T-helper 1 cell treated with Interleukin-12 subunit alpha and Interleukin-12 subunit beta and Interleukin-4 antibody, amounts not matched to agents 30 ng/mL and 1 ng/mL, for 36 hours (primary cell): ENCODE data around the gene POFUT1. TPM values are rescaled to one million over a fixed set of nuclear protein-coding genes. Genes with fewer than 3 reads are reported as not detected.
"Not testable (repeated sequence)": the region's sequence is repeated elsewhere in the genome, so short reads cannot be mapped to it uniquely, and the experiment has no call there.

Experiments used
- intact Hi-C: fragments of 100-400 bp; cut with micrococcal nuclease; formaldehyde crosslinking; loops from one replicate; pipeline ENCODE4 v1.15.1; 2024
- total RNA-seq: library from RNA; stranded (reverse); gene quantifications from 2 replicates; pipeline ENCODE4 v1.2.3, GENCODE V29; 2022

Gene POFUT1
- 28.0 and 33.7 TPM in 2 replicates for total RNA-seq

DNA sequence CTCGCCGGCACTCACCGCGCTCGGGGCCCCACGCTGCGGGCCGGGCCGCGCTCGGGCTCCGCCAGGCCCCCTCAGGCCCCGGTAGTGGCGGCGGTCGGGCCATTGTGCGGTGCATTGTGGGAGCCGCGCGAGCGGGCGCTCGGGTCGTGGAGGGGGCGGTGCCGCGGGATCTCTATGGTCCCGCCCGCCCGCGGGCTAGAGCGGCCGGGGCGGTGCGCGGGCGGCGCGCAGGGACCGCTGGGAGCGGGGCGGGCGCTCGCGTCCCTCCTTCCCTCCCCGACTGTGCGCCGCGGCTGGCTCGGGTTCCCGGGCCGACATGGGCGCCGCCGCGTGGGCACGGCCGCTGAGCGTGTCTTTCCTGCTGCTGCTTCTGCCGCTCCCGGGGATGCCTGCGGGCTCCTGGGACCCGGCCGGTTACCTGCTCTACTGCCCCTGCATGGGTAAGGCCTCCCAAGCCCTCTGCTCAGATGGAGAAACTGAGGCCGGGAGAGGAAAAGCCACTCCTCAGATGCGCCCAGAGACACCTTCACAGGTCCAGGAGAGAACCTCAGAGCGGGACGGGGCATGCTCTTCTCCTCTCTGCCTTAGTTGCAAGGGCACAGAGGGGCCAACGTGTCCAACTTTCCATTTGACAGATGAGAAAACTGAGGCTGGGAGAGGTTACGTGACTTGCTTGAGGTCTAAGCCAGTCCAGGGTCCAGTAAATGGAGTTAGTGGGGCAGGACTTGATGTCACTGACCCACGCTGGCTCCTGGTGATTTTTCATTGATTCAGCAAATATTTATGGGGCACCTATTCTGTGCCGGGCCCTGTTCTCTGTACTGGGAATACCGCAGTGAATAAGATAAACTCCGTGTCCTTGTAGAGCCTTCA is at the start of gene POFUT1, which contains the start of gene PLAGL2:
Gene POFUT1 (plus strand): TSS at position 255 of the 873 bp plus-strand sequence. CDS start 62 bp downstream, at position 317.
Gene PLAGL2 (minus strand): TSS at position 118 of the 873 bp plus-strand sequence. CDS start 5,565 bp downstream, outside the sequence.
- intact Hi-C loops: loop anchor here (1.0 to 10.0 kb wide), 8 partner anchors 41 to 537 kb away; partner anchors contain the start of genes ASXL1, COMMD7, PDRG1 and TM9SF4

DNA sequence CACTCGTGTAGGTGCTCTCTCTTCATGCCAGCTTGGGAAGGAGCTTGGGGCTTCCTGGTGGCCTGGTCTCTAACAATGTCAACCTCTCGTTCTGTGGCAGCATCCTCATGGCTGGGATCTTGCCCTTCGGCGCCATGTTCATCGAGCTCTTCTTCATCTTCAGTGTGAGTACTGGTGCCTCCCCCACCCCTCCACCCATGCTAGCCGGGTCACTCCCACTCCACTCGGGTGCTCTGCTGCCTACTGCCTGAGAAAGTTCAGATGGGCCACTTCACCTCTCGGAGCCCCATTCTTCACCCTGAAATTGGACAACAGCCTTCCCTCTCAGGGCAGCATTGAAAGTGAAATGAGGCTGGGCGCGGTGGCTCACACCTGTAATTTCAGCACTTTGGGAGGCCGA is 49.3 kb upstream of the POFUT1 start:
- intact Hi-C loops: no loop called here

DNA sequence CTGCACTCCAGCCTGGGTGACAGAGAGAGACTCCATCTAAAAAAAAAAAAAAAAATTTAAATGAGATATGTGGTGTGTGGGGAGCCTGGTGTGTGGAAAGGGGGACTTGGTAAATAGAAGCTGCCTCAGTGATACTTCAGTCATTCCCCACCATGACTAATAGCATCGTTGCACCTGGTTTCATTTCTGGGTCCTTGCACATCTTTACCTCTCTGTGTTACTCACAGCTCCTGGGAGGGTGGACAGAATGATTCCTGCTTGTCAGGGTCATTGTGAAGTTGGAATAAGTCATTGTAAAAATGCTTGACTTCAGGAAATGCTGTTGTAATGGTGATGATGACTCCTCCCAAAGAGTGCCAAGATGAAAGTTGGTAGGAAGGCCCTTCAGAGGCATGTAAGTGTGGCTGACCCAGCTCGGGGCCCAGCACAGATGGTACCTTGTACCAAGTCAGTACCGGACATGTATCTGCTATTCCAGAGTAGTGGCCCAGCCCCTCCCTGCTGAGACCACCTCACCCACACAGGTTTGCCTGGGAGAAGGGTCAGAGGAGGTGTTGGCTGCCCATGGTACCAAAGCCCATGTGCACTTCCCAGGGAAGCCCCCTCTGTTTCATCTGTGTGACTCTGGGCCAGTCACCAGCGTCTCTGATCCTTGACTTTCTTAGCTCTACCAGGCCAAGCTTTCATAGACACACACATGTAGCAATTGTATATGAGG is 48.6 kb upstream of the POFUT1 start:
- intact Hi-C loops: no loop called here

DNA sequence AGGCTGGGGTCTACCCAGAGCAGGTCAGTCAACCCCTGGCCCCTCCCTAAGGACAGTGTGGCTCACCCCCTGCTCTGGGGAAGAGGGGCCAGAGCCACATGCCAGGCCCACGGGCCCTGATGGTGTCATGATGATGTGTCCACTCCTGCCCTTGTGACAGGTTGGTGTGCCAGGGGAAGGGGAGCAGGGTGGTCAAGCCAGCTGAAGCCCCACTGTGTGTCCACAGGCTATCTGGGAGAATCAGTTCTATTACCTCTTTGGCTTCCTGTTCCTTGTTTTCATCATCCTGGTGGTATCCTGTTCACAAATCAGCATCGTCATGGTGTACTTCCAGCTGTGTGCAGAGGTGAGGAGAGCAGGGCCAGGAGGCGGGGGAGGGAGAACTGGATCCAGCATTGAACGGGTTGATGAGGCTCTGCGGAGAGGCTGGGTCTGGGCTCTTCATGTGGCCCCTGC is 47.9 kb upstream of the POFUT1 start:
- intact Hi-C loops: no loop called here

DNA sequence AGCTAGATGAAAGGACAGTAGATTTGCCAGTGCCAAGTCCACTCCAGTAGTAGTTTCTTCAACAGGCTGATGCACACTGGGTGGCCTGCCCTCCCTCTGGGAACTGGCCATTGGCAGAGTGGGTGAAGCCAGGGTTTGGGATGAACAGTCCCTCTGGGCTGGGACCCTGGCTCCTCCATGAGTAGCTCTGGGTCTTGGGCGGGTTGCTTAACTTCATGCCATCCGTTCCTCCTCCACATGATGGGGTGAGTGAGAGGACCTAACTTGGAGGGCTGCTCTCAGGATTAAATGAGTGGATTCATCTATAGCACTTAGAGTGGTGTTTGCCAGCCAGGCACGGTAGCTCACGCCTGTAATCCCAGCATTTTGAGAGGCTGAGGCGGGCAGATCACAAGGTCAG is 47.3 kb upstream of the POFUT1 start:
- intact Hi-C loops: no loop called here

DNA sequence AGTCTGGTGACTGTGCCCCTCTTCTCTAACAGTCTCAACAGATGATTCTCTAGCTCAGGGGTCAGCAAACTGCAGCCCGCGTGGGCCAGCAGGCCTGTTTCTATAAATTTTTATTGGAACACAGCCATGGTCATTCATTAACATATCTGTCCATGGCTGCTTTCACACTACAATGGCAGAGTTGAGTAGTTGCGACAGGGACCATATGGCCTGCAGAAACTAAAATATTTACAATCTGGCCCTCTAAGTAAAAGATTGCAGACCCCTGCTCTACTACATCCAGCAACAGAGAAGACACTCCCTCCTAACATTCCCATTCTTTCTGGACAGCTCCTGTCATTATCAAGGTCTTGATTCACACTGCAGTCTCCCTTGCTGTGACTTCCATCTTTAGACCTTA is 45.3 kb upstream of the POFUT1 start:
- intact Hi-C loops: no loop called here

DNA sequence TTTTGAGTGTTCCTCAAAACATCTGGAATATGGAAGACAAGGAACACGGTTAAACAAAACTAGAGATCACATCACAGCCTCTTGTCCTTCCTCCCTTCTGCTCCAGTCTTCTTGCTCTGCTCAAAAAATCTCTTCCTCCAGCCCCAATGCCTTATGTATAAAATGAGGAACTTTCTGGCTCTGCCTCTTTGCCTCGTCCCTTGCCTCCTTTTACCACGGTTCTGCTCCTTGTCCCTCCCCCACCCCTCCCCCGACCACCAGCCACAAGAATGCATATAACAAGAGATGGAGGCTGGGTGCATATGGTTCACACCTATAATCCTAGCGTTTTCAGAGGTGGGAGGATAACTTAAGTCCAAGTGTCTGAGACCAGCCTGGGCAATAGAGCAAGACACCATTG is 43.7 kb upstream of the POFUT1 start:
- intact Hi-C loops: no loop called here

DNA sequence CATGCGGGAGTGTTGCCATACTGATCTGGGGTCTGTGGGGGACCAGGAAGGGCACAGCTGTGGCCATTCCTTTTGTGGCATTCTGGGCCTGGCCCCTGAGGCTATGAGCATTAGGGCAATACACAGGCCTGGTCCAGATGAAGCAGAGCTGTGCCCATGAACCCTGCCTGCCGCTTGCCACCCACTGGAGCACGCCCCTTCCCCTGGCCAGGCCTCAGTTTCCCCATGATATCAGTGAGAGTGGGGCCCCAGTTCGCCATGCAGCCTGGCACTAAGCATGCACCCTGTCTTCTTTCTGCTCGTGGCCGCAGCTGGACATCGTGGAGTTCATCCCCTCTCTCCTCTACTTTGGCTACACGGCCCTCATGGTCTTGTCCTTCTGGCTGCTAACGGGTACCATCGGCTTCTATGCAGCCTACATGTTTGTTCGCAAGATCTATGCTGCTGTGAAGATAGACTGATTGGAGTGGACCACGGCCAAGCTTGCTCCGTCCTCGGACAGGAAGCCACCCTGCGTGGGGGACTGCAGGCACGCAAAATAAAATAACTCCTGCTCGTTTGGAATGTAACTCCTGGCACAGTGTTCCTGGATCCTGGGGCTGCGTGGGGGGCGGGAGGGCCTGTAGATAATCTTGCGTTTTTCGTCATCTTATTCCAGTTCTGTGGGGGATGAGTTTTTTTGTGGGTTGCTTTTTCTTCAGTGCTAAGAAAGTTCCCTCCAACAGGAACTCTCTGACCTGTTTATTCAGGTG is 42.5 kb upstream of the POFUT1 start:
- intact Hi-C loops: no loop called here

DNA sequence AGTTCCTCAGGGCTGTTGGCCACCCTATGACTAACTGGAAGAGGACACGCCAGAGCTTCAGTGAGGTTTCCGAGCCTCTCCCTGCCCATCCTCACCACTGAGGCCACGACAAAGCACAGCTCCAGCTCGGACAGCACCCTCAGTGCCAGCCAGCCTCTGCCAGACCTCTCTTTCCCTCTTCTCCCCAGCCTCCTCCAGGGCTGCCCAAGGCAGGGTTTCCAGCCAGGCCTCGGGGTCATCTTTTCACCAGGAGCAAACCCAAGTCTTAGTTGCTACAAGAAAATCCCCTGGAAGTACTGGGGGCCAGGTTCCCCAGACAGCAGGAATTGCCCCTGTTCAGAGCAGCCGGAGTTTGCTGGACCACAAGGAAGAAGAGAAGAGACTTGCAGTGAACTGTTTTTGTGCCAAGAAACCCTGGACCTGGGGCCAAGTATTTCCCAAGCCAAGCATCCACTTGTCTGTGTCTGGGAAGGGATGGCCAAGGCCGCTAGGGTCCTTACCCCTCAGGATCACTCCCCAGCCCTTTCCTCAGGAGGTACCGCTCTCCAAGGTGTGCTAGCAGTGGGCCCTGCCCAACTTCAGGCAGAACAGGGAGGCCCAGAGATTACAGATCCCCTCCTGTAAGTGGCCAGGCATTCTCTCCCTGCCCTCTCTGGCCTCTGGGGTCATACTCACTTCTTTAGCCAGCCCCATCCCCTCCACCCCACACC is 41.7 kb upstream of the POFUT1 start:
- intact Hi-C loops: no loop called here

DNA sequence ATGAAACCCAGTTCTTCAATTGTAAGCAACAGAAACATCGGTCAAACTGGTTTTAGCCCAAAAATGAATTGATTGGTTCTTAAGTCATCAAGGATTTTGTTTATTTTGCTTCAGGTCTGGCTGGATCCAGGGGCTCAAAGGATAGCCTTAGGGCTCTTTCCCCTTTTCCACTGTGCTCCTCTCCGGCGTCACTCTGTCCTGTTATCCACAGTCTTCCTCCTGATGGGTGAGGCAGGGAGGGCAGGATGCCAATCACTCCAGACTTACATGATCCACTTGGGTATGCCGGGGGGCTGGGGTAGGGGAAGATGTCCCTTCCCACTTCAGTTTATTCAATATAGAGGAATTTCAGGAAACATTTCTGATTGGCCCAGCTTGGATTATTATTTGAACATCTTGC is 40.1 kb upstream of the POFUT1 start:
- intact Hi-C loops: no loop called here

DNA sequence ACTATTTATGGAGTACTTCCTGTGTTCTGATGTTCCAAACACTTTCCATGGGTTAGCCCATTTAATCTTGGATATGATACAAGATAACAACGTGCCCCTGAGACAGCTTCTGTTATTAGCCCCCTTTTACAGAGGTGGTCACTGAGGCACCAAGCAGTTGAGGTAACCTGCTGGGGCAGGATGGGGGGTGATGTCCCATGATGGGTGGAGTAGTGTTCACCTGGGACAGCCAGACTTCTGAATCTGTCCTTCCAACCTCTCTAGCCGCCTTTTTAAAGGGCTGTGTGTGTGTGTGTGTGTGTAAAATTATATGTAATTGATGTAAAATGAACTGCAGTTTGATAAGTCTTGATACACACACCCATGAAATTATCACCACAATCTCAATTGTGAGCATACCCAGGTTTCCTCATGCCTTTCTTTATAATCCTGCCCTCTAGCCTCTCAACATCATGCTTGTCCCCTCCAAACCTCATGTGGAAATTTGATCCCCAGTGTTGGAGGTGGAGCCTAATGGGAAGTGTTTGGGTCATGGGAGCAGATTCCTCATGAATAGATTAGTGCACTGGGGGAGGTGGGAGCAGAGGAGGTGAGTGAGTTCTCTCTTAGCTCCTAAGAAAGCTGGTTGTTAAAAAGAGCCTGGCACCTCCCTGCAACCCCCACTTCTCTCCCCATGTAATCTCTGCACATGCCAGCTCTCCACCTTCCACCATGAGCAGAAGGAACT is 39.3 kb upstream of the POFUT1 start:
- intact Hi-C loops: no loop called here

DNA sequence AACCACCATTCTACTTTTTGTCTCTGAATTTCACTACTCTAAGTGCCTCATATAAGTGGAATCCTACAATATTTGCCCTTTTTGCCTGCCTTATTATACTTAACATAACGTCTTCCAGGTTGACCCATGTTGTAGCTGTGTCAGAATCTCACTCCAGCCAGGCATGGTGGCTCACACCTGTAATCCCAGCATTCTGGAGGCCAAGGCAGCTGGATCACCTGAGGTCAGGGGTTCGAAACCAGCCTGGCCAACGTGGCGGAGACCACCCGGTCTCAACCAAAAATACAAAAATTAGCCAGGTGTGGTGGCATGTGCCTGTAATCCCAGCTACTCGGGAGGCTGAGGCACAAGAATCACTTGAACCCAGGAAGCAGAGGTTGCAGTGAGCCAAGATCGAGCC is 30.0 kb upstream of the POFUT1 start:
- intact Hi-C loops: not testable (repeated sequence)

DNA sequence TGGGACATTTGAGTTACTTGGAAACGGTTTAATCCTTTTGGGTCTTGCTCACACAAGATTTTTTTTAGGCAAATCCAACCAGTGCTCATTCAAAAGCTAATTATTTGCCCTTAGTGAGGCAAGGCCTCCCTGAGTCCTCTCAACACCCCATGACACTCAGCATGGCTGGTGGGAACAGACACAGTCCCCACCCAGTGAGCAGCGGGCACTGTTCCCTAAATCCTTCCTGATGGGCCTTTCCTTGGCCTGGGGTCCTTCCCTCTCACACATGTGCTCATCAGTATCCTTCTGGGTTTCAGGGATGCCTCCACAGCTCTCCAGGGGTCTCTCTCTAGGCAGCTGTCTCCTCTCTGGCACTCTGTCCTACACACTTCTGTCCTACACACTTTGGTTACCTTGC is 28.2 kb upstream of the POFUT1 start:
- intact Hi-C loops: no loop called here

DNA sequence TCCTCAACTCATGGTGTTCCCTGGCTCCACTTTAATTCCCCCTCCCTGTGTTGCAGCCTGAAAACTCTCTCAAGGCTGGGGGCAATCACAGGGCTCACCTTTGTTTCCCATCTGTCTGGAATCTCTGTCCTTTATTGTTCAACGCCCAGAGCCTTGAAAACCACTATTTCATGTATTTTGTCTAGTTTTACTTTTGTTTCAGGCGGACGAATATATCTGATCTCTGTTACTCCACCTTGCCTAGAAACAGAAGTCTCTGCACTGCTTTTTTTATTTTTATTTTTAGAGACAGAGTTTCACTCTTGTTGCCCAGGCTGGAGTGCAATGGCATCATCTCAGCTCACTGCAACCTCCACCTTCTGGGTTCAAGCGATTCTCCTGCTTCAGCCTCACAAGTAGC is 27.7 kb upstream of the POFUT1 start:
- intact Hi-C loops: no loop called here

DNA sequence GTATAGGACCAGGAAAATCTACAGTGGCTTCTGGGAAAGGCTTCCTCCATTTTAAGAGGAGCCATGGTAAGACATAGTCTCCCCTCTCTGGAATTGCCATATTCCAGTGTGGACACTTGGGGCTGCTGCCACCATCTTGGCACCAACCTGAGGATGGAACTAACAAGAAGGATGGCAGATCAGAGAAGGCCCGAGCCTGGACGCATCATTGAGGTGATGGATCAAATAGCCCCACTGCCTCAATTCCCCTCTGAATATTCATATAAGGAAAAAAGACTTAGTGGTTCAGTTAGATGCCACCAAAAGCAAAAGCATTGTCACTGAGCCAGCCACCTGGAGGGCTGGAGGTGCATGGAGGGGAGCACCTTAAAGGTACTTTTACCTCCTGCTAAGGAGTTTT is 26.1 kb upstream of the POFUT1 start:
- intact Hi-C loops: no loop called here

DNA sequence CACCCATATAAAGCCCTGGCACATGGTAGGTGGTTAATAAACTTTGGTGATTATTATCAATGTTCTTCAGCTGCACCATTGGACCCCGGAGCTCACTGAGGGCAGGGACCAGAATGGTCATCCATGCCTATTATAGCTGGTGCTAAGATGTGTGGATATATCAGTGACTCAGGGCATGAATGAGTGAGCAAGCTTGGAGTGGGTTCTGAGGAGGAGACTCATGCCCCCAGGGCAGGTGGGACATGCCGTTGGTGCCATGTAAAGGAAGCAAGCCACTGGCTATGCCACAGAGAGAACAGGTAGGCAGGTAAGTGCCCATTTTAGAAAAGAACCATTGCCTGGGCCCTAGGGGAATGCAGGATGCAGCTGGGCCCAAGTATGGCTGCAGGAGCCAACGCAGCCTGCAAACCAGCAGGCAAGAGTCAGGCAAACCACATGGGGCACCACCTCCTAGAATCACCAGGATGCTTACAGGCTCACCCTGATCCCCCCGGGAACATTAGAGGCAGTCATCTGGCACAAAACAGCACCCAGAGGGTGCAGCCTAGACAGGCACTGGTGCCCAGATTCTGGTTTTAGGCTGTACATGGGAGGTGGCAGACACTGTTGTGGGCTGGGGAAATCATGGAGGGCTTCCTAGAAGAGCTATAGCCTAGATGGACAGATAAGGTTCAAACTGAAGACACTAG is 23.6 kb upstream of the POFUT1 start:
- intact Hi-C loops: no loop called here

DNA sequence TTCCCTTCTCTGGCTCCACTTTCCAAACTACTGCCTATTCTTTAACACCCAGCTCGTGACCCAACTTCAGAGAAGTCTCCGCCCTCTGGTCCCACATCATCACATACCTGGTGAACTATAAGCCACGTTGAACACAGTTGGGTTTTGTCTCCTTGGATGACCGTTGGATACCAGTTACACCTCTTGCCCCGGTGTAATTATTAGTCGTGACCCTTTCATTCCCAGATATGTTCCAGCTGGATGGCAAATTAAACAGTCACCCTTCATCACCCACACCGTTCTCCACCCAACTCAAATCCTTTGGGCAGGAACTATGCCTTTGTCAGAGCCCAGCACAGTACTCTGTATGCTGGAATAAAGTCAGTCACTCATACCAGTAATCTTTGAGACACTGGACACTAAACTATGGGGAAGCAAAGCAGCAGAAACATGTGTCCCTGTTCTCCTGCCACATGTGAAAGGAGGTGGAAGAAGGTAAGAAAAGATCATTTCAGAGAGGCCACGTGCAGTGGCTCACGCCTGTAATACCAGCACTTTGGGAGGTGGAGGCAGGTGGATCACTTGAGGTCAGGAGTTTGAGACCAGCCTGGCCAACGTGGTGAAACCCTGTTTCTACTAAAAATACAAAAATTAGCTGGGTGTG is 22.6 kb upstream of the POFUT1 start:
- intact Hi-C loops: no loop called here

DNA sequence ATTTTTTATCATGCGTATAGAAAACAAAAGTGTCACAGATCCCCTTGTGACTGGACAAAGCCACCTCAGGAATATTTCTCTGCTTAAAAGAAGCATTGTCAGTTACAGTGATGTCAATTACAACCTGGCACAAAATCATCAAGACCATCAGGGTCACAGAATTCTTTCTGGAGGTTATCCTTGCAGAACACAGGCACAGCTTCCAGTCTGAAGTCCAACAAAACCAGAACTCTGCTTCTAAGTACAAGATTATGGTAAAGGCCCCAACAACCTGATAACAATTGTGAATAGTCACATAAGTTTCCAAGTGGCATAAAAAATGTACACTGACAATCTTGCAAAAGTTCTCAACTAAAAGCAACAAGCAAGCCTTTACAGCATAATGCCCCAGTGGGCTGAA is 21.2 kb upstream of the POFUT1 start:
- intact Hi-C loops: no loop called here
